Upper lobe of left lung (tissue), 4 donors: ENCODE data around the gene PALLD.

Source experiments
- CTCF ChIP-seq, 6 experiments: fragments of 450-650 bp in 4 of 6; fragments of 200-600 bp in 2 of 6; sonication (generic) in 2 of 6; IDR thresholded peaks; one replicate each; pipeline ENCODE4 v1.5.1; 2016 to 2019; ENCODE audit warnings: antibody characterized with exemption in 6 of 6
- EP300 ChIP-seq, 4 donors: sonication (generic); formaldehyde crosslinking; IDR thresholded peaks; one replicate each; pipeline ENCODE4 v1.5.1; 2017; ENCODE audit warnings: antibody characterized with exemption in 4 of 4, control low read depth in 2 of 4
- POLR2A ChIP-seq, 4 donors: fragments of 450-650 bp; IDR thresholded peaks; one replicate each; pipeline ENCODE4 v1.5.1; 2016 to 2017; ENCODE audit warnings: antibody characterized with exemption in 4 of 4, mild to moderate bottlenecking in 2 of 4
- POLR2AphosphoS5 ChIP-seq, 2 donors: sonication (generic); formaldehyde crosslinking; IDR thresholded peaks; one replicate each; pipeline ENCODE4 v1.5.1; 2017; ENCODE audit warnings: antibody characterized with exemption in 2 of 2

- TF ChIP-seq POLR2AphosphoS5 (IDR thresholded peaks at IDR 0.05): no peak
- no peak for TF ChIP-seq CTCF (IDR thresholded peaks at IDR 0.05)
- TF ChIP-seq POLR2A (IDR thresholded peaks at IDR 0.05): no peak
- no peak for TF ChIP-seq EP300 (IDR thresholded peaks at IDR 0.05)
Measured at GRCh38 chr4:168634276-168634802, 137.5 kb downstream of the PALLD start.
